Measurements from ENCODE around the gene NRGN.

DNA sequence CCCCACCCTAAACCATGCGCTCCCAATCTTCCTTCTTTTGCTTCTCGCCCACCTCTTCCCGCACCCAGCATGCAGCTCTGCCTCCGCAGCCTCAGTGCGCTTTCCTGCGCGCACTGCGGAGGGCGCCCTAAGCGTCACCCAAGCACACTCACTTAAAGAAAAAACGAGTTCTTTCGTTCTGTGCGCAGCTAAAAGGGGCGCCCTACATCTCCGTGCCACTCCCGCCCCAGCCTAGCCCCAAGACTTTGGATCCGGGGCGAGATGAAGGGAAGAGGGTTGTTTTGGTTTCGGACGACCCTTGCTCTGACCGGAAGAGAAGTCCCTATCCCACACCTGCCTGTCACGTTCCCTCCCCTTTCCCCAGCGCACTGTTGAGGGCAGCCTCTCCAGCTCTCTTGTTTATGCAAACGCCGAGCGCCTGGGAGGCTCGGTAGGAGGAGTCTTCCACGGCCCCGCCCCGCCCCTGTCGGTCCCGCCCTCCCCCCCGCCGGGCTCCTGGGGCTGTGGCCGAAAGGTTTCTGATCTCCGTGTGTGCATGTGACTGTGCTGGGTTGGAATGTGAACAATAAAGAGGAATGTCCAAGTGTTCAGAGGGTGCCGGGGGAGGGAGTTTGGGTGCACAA, 7.0 kb downstream of the NRGN start:
- TF ChIP-seq, protein P1, sequence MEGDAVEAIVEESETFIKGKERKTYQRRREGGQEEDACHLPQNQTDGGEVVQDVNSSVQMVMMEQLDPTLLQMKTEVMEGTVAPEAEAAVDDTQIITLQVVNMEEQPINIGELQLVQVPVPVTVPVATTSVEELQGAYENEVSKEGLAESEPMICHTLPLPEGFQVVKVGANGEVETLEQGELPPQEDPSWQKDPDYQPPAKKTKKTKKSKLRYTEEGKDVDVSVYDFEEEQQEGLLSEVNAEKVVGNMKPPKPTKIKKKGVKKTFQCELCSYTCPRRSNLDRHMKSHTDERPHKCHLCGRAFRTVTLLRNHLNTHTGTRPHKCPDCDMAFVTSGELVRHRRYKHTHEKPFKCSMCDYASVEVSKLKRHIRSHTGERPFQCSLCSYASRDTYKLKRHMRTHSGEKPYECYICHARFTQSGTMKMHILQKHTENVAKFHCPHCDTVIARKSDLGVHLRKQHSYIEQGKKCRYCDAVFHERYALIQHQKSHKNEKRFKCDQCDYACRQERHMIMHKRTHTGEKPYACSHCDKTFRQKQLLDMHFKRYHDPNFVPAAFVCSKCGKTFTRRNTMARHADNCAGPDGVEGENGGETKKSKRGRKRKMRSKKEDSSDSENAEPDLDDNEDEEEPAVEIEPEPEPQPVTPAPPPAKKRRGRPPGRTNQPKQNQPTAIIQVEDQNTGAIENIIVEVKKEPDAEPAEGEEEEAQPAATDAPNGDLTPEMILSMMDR (IDR thresholded peaks at IDR 0.05): peak in 5 of 6 experiments; percentile 35 to 56 (median 49)
- TF ChIP-seq POLR2A (IDR thresholded peaks at IDR 0.05): peak in 3 of 4 donors; percentile 51 to 71 (median 67)
